GM18520 (cell line): ENCODE data around the gene BIN2.
A peak's percentile ranks its signal among the peaks of the same experiment; 100 is the strongest.

ENCODE experiments used
- ATAC-seq: cut with Tn5 transposase; IDR thresholded peaks from one replicate; pipeline ENCODE4 v1.9.1; 2021; ENCODE audit not compliant: unreplicated experiment

Gene BIN2

DNA sequence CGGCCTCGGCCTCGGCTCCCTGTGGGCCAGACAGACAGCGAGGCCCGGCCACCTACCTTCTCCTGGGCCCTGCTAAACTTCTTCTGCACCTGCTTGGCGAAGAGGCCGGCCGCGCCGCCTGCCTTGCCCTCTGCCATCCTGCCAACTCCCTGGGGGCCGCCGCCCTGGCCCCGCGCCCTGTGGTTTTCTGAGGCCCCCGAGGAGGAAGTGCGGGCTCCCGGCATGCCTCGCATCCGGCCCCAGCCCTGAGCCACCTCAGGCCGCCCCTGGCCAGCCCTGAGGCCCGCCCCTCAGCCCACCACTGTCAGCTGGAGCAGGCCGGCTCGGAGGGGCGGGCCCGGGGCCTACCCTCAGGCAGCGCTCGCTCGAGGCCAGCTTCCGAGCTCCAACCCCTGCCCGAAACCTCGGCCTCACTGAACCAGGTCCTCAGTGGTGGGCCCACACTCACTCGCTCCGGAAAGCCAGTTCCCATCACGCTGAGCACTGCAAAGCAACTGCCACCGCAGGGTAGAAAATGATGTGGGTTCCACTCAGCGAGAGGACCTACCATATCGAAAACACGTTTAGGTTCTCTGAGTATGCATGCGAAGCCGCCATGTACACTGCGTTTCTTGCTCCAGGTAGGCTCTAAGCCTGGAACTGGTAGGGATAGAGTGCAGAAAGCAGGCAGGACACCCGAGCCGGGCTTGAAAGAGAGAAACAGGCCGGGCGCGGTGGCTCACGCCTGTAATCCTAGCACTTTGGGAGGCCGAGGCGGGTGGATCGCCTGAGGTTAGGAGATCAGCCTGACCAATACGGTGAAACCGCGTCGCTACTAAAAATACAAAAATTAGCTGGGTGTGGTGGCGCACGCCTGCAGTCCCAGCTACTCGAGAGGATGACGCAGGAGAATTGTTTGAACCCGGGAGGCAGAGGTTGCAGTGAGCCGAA, at the start of gene BIN2:
Gene BIN2 (minus strand): TSS at position 209 of the 930 bp plus-strand sequence. CDS start 72 bp downstream, at position 137.
- ATAC-seq, result no peak

DNA sequence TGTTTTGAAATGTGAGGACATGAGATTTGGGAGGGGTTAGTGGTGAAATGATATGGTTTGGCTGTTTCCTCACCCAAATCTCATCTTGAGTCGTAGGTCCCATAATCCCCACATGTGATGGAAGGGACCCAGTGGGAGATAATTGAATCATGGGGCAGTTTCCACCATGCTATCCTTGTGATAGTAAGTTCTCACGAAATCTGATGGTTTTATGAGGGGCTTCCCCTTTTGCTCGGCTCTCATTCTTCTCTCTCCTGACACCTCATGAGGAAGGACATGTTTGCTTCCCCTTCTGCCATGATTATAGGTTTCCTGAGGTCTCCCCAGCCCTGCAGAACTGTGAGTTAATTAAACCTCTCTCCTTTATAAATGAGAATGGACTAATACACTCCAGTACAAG, 49.2 kb upstream of the BIN2 start:
- ATAC-seq, result no peak

DNA sequence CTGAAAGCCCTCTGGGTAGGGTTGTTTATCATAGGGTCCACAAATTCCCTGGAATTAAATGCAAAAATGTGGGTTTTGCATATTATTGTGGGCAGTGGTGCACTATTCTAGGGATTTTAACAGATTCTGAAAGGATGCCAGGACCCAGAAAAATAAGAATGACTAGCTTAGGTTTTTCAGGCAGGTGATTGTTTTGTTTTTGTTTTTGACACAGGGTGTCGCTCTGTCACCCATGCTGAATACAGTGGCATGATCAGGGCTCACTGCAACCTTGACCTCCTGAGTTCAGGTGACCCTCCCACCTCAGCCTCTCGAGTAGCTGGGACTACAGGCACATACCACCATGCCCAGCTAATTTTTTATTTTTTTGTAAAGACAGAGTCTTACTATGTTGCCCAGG, 48.0 kb upstream of the BIN2 start:
- no peak for ATAC-seq

GRCh38 chr12:51371295-51371953, 47.5 kb upstream of the BIN2 start:
- ATAC-seq, result no peak

GRCh38 chr12:51370667-51371066, 46.7 kb upstream of the BIN2 start:
- no peak for ATAC-seq

DNA sequence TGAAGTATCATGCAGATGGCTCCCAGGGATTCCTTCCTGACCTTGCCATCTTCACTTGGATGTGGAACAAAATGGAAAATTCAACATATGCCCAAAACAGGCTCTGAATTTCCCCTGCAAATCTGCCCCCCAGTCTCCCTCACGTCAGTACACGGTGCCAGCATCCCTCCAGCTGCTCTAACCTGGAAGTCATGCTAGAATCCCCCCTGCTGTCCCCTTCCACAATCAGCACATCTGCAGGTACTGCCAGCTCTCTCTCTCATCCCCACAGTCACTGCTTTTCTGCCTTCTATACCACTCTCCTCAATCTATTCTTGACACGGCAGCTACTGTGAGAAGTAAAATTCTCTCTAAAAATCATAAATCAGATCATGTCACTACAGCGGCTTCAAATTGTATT, 45.6 kb upstream of the BIN2 start:
- ATAC-seq, result no peak

GRCh38 chr12:51368640-51369517, 44.9 kb upstream of the BIN2 start:
- ATAC-seq, result peak; percentile 97

DNA sequence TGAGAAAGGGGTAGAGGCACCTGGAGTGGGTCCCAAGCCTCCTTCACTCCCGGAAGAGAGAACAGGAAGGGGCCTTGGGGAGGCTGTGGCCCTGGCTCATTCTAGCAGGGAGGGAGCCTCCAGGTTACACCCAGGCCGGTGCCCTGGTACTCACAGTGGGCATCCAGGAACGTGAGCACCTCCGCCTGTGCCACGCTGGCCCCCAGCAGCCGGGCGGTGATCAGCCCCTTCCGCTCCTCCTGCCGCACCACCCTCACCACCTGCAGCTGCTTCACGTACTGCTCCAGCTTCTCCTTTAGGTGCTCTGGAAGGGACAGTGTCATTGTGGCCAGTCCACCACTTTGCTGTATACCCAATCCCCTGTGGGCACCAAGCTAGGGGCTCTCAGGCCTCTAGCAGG, 41.3 kb upstream of the BIN2 start:
- no peak for ATAC-seq

GRCh38 chr12:51364001-51364400, 40.0 kb upstream of the BIN2 start:
- ATAC-seq, result no peak

GRCh38 chr12:51362747-51363342, 38.9 kb upstream of the BIN2 start:
- no peak for ATAC-seq

DNA sequence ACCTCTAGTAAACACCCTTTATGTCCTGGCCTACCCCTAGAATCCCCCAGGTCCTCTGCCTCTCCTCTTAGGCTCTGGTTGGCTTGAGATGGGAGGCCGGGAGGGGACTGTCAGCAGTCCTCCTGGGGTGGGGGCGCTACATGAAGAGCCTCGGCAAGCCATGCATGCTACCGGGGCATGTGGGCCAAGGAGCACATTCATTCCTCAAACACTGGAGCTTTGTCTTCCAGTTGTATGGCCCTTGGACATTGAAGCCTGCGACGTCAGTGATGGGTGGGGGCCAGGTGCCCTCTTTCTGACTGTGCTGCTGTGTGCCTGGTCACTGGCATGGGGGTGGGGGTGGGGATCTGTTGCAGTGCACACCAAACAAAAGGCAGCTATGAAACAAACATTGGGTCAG, 38.3 kb upstream of the BIN2 start:
- ATAC-seq, result no peak

GRCh38 chr12:51361161-51362016, 37.4 kb upstream of the BIN2 start:
- no peak for ATAC-seq

DNA sequence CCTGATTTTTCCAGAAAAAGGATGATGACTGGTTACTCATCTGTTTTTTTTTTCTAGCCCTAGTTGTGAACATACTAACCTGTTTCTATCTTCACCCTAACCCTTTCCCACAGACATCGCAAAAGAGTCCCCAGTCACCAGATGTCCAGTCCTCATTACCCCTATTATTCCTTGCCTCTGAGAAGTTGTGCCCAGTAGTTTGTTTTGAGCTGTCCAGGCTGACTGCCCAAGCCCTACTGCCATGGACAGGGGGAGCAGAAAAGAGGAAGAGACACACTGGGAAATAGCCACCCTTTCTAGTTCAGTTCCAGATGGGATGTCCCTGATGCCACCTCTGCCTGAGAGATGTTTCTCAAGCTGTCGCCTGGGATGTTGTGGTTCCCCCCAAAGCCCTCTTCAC, 36.3 kb upstream of the BIN2 start:
- ATAC-seq, result no peak

DNA sequence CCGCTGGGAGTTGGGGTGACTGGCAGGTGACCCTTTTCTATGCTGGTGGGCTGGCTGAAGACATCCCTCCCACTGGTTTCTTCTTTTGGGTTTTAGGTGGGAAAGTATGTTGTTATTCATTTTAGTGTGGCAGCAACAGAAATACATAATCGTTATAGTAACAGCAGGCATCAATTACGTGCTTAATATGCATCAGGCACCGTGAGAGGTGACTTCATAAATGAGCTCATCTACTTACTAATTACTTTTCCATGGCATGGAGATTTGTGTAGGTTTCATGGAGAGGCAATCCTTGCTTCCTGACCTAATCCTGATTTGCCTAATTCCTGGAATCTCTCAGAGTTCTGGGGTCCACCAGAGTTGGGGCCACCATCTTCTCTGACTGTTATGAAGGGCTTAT, 35.9 kb upstream of the BIN2 start:
- no peak for ATAC-seq

DNA sequence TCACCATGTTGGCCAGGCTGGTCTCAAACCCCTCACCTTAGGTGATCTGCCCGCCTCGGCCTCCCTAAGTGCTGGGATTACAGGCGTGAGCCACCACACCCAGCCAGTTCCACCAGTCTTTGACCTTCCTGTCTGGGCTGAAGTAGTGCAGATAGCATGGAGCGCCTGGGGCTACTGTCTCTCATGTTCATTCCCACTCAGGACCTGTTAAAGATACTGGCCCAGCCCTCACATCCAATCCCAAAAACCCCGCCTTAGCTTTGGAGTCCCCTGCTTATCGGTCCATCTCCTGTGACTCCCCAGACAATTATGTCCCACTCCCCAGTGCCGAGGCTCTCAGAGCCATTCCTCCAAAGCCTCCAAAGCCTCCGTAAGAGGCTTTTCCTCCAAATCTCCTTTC, 34.5 kb upstream of the BIN2 start:
- no peak for ATAC-seq

- no peak for ATAC-seq
Observed at GRCh38 chr12:51357374-51358047, 33.5 kb upstream of the BIN2 start.

- no peak for ATAC-seq
Observed at GRCh38 chr12:51351913-51352532, 28.0 kb upstream of the BIN2 start.

- no peak for ATAC-seq
Observed at GRCh38 chr12:51349026-51349425, 25.1 kb upstream of the BIN2 start.

DNA sequence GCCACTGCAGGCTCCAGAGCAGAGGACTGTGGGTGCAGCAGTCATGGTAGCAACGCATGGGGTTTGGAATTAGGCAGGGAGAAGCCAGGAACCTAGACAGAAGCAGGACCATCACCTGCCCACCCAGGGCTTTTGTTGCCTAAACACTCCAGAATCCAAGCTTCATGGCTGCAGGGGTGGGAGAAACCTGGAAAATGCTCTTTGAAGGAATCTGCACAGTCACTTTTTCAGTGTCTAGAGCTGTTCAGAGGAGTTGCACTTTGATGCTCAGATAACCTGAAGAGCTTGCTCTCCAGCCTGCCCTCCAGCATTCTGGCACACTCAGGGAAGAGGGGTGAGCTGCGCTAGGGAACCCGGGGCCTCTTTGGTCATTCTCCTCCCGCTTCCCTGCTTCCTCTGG, 24.1 kb upstream of the BIN2 start:
- no peak for ATAC-seq
